ENCODE data around the gene SLC30A4.

DNA sequence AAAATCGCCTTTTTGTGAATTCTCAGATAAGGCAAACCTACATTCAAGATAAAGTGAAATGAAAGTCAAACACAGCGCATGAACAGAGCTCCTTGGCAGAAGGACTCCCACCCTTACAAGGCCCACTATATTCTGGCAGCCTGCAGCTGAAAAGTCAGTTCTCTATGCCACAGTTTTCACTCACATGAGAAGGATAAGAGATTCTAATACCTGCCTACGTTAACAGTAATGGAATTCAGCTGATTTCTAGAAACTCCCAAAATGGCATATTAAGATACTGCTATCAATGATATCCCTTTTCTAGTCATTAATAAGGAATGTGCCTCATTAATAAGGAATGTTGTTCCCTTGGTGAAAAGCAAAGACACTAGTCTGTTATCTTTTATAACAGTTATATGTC is 27.0 kb downstream of the SLC30A4 start:
- TF ChIP-seq POLR2AphosphoS5 (IDR thresholded peaks at IDR 0.05), result no peak
- TF ChIP-seq, protein P1, sequence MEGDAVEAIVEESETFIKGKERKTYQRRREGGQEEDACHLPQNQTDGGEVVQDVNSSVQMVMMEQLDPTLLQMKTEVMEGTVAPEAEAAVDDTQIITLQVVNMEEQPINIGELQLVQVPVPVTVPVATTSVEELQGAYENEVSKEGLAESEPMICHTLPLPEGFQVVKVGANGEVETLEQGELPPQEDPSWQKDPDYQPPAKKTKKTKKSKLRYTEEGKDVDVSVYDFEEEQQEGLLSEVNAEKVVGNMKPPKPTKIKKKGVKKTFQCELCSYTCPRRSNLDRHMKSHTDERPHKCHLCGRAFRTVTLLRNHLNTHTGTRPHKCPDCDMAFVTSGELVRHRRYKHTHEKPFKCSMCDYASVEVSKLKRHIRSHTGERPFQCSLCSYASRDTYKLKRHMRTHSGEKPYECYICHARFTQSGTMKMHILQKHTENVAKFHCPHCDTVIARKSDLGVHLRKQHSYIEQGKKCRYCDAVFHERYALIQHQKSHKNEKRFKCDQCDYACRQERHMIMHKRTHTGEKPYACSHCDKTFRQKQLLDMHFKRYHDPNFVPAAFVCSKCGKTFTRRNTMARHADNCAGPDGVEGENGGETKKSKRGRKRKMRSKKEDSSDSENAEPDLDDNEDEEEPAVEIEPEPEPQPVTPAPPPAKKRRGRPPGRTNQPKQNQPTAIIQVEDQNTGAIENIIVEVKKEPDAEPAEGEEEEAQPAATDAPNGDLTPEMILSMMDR (IDR thresholded peaks at IDR 0.05), result no peak
- no peak for TF ChIP-seq POLR2A (IDR thresholded peaks at IDR 0.05)
